ENCODE measurements around the gene UBA6. TPM values are rescaled to one million over a fixed set of nuclear protein-coding genes. Genes with fewer than 3 reads are reported as not detected.

The UBA6 gene
- total and polyA plus RNA-seq, 9 of the 15 experiments (the other 6 are each of a cell fraction or from before 2014, with no cell fraction given) = 22.9 to 139 (median 94.6) TPM

- Histone ChIP-seq H3K4me2 (ENCODE audit: insufficient read depth, low read length) (no peak overlapping the region), H3K27me3 (ENCODE audit: control insufficient read depth in 2 of 2, insufficient read depth in 2 of 2, low read length in 2 of 2) (no peaks in the 10 kb centered on the region), H3K9ac (ENCODE audit: insufficient read depth in 1 of 2, low read depth in 2 of 2, low read length in 2 of 2) (no peak overlapping the region), H3K4me3 (no peak overlapping the region), H2AFZ (ENCODE audit: low read depth, low read length) (peak overlapping the region; percentile 10; the same call in 1 of the 2 replicates), H3K4me1 (replicated peaks in 1 of 2; ENCODE audit: control insufficient read depth in 2 of 2, insufficient read depth in 2 of 2, low read length in 2 of 2) (no peaks in the 10 kb centered on the region; a peak in 1 of 5 replicates), H4K20me1 (replicated peaks; ENCODE audit: control insufficient read depth, insufficient read depth, low read length) (no peaks in the 10 kb centered on the region), H3K79me2 (ENCODE audit: control insufficient read depth, insufficient read depth, low read length) (no peaks in the 10 kb centered on the region), H3K36me3 (ENCODE audit: control insufficient read depth, insufficient read depth, low read length) (no peaks in the 10 kb centered on the region), H3K9me3 (replicated peaks; ENCODE audit: control insufficient read depth, insufficient read depth, low read depth, low read length) (no peaks in the 10 kb centered on the region), H3K9me1 (ENCODE audit: control insufficient read depth, insufficient read depth, low read length) (no peaks in the 10 kb centered on the region), H3K27ac (ENCODE audit: extremely low read depth, low read depth, low read length) (no peak overlapping the region)
- TF ChIP-seq CEBPB (tag; IDR thresholded peaks at IDR 0.05) = peak; percentile 84
- no peak for TF ChIP-seq FOXJ2 (tag; IDR thresholded peaks at IDR 0.05)
- TF ChIP-seq EGR1 (conservative IDR thresholded peaks at IDR 0.05) = peak; percentile 56
- TF ChIP-seq CEBPG (CRISPR knock-in tag; IDR thresholded peaks at IDR 0.05) = no peak
- TF ChIP-seq CEBPG (tag; conservative IDR thresholded peaks at IDR 0.05 in 1 of 2, IDR thresholded peaks at IDR 0.05 in 1 of 2) = peak; percentile 48 to 68; a peak in 2 of 4 replicates
- ChIA-PET POLR2A (interaction anchor here (0.7 to 1.0 kb wide), 2 partner anchors 11 to 19 kb away, joined by 3 to 4 read pairs; no protein-coding TSS in a partner anchor), CTCF (ENCODE audit: low intra/inter-chr PET ratio) (no interaction called here)
- peak; percentile 78 for ATAC-seq
- FAIRE-seq = no peak
- in situ Hi-C loops (cut with MboI) = no loop called here
- DNase-seq (ENCODE audit: extremely low read depth in 1 of 4, low spot score in 3 of 4) = no peak
- intact Hi-C loops (cut with micrococcal nuclease) = no loop called here
- WGBS (ENCODE audit: insufficient coverage, low coverage, missing lambda C conversion rate) = 13% methylated on average over 2 of the region's 2 CpGs
- no TSS peak for BruUV-seq (replicated peaks)
Measured at GRCh38 chr4:67593741-67594175, 107.2 kb downstream of the UBA6 start.

GRCh38 chr4:67587156-67587555 is 113.8 kb downstream of the UBA6 start:
- Histone ChIP-seq H3K4me1 (replicated peaks in 1 of 2; ENCODE audit: control insufficient read depth in 2 of 2, insufficient read depth in 2 of 2, low read length in 2 of 2) (no peaks in the 10 kb centered on the region), H4K20me1 (replicated peaks; ENCODE audit: control insufficient read depth, insufficient read depth, low read length) (no peaks in the 10 kb centered on the region), H3K9me1 (ENCODE audit: control insufficient read depth, insufficient read depth, low read length) (no peaks in the 10 kb centered on the region), H3K9ac (ENCODE audit: insufficient read depth in 1 of 2, low read depth in 2 of 2, low read length in 2 of 2) (no peak overlapping the region), H3K36me3 (ENCODE audit: control insufficient read depth, insufficient read depth, low read length) (no peaks in the 10 kb centered on the region), H3K79me2 (ENCODE audit: control insufficient read depth, insufficient read depth, low read length) (no peaks in the 10 kb centered on the region), H2AFZ (ENCODE audit: low read depth, low read length) (no peak overlapping the region), H3K9me3 (replicated peaks; ENCODE audit: control insufficient read depth, insufficient read depth, low read depth, low read length) (no peaks in the 10 kb centered on the region), H3K27me3 (ENCODE audit: control insufficient read depth in 2 of 2, insufficient read depth in 2 of 2, low read length in 2 of 2) (no peaks in the 10 kb centered on the region), H3K4me2 (ENCODE audit: insufficient read depth, low read length) (no peak overlapping the region), H3K4me3 (no peak overlapping the region), H3K27ac (ENCODE audit: extremely low read depth, low read depth, low read length) (no peak overlapping the region)
- DNase-seq (ENCODE audit: extremely low read depth in 1 of 4, low spot score in 3 of 4) = no peak
- no TSS peak for BruUV-seq (replicated peaks)
- CTCF ChIA-PET (ENCODE audit: low intra/inter-chr PET ratio) = no interaction called here
- intact Hi-C loops (cut with micrococcal nuclease) (no loop called here), in situ Hi-C loops (cut with MboI) (no loop called here)
- FAIRE-seq = no peak
- no peak for ATAC-seq
- 72% methylated on average over 3 of the region's 3 CpGs for WGBS (ENCODE audit: insufficient coverage, low coverage, missing lambda C conversion rate)
- no peak for TF ChIP-seq MNT (conservative IDR thresholded peaks at IDR 0.05)
- TF ChIP-seq, protein P1, sequence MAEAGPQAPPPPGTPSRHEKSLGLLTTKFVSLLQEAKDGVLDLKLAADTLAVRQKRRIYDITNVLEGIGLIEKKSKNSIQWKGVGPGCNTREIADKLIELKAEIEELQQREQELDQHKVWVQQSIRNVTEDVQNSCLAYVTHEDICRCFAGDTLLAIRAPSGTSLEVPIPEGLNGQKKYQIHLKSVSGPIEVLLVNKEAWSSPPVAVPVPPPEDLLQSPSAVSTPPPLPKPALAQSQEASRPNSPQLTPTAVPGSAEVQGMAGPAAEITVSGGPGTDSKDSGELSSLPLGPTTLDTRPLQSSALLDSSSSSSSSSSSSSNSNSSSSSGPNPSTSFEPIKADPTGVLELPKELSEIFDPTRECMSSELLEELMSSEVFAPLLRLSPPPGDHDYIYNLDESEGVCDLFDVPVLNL (CRISPR knock-in tag; IDR thresholded peaks at IDR 0.05; ENCODE audit: low read depth) = no peak
- no peak for TF ChIP-seq KAT8 (IDR thresholded peaks at IDR 0.05; ENCODE audit: low read depth)
- no peak for TF ChIP-seq POLR2H (tag; IDR thresholded peaks at IDR 0.05; ENCODE audit: low read depth)
- no peak for TF ChIP-seq NFE2L1 (tag; IDR thresholded peaks at IDR 0.05; ENCODE audit: borderline replicate concordance, low read depth)
- TF ChIP-seq, protein P2, sequence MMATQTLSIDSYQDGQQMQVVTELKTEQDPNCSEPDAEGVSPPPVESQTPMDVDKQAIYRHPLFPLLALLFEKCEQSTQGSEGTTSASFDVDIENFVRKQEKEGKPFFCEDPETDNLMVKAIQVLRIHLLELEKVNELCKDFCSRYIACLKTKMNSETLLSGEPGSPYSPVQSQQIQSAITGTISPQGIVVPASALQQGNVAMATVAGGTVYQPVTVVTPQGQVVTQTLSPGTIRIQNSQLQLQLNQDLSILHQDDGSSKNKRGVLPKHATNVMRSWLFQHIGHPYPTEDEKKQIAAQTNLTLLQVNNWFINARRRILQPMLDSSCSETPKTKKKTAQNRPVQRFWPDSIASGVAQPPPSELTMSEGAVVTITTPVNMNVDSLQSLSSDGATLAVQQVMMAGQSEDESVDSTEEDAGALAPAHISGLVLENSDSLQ (IDR thresholded peaks at IDR 0.05) = no peak
- no peak for TF ChIP-seq ZNF282 (CRISPR knock-in tag; IDR thresholded peaks at IDR 0.05)
- POLR2A ChIA-PET = interaction anchor here (0.7 kb wide), 1 partner anchor 19 kb away, joined by 4 read pairs; no protein-coding TSS in a partner anchor

Measured in K562 (cell line).